MM.1S (cell line): ENCODE data around the gene LCLAT1.

ENCODE experiments used
- EZH2 ChIP-seq: fragments of 300-600 bp; sonication (generic); optimal IDR thresholded peaks from 2 replicates; pipeline ENCODE3; 2017; ENCODE audit warnings: low read depth, mild to moderate bottlenecking, antibody characterized with exemption, low read length, mixed read lengths
- EZH2phosphoT487 ChIP-seq: fragments of 300-600 bp; sonication (generic); IDR thresholded peaks from 2 replicates; pipeline ENCODE4 v1.6.1; 2018; ENCODE audit warnings: antibody characterized with exemption, low read length
- TF ChIP-seq, protein P1 (sequence below): fragments of 300-600 bp; sonication (generic); IDR thresholded peaks from 2 replicates; pipeline ENCODE4 v1.5.1; 2016; ENCODE audit warnings: antibody characterized with exemption, low read length, mixed read lengths

DNA sequence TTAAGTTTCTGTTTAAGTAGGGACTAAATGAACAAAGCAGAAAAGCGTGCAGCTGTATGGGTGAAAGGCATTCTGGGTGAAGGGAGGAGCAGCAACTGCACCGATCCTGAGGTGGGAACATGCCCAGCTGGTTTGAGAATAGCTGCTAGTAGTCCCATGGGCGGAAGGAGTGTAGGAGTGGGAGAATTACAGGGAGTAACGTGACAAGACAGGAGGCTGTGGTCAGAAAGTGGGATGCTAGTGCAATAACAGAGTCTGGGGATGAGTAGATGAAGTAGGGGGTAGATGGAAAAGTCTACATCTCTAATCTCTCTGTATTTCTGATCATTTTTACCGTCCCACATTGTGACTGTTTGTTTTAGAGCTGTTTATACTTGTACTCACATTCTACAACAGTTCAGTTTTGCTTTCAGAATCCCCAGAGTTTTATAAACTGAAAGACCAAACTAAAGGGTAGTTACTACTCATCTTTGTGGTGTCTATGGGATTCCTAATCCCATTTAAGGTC lies 118.9 kb downstream of the LCLAT1 start:
- TF ChIP-seq, protein P1, sequence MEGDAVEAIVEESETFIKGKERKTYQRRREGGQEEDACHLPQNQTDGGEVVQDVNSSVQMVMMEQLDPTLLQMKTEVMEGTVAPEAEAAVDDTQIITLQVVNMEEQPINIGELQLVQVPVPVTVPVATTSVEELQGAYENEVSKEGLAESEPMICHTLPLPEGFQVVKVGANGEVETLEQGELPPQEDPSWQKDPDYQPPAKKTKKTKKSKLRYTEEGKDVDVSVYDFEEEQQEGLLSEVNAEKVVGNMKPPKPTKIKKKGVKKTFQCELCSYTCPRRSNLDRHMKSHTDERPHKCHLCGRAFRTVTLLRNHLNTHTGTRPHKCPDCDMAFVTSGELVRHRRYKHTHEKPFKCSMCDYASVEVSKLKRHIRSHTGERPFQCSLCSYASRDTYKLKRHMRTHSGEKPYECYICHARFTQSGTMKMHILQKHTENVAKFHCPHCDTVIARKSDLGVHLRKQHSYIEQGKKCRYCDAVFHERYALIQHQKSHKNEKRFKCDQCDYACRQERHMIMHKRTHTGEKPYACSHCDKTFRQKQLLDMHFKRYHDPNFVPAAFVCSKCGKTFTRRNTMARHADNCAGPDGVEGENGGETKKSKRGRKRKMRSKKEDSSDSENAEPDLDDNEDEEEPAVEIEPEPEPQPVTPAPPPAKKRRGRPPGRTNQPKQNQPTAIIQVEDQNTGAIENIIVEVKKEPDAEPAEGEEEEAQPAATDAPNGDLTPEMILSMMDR: no peak
- no peak for TF ChIP-seq EZH2
- TF ChIP-seq EZH2phosphoT487: no peak
